GM19452 (cell line): ENCODE measurements around the gene OTUB2.

Experiments used
- ATAC-seq: cut with Tn5 transposase; IDR thresholded peaks from one replicate; pipeline ENCODE4 v1.9.1; 2021; ENCODE audit not compliant: unreplicated experiment

OTUB2 gene

GRCh38 chr14:94020267-94020666 is 5.9 kb upstream of the OTUB2 start:
- no peak for ATAC-seq

GRCh38 chr14:94021001-94021400 is 5.1 kb upstream of the OTUB2 start:
- no peak for ATAC-seq

GRCh38 chr14:94021416-94022157 is 4.6 kb upstream of the OTUB2 start:
- ATAC-seq: no peak

GRCh38 chr14:94022532-94023411 is 3.4 kb upstream of the OTUB2 start:
- ATAC-seq: no peak

GRCh38 chr14:94024549-94024948 is 1.6 kb upstream of the OTUB2 start:
- ATAC-seq: no peak

GRCh38 chr14:94025720-94026119 is 420 bp upstream of the OTUB2 start:
- no peak for ATAC-seq

GRCh38 chr14:94026889-94027469 is 839 bp downstream of the OTUB2 start:
- no peak for ATAC-seq

- no peak for ATAC-seq
Measured at GRCh38 chr14:94027566-94028449, 1.7 kb downstream of the OTUB2 start.

GRCh38 chr14:94028450-94028826 is 2.3 kb downstream of the OTUB2 start:
- ATAC-seq: no peak

- no peak for ATAC-seq
Measured at GRCh38 chr14:94029265-94029664, 3.1 kb downstream of the OTUB2 start.

GRCh38 chr14:94029671-94030203 is 3.6 kb downstream of the OTUB2 start:
- ATAC-seq: no peak

GRCh38 chr14:94030571-94030970 is 4.4 kb downstream of the OTUB2 start:
- ATAC-seq: no peak

GRCh38 chr14:94031161-94031882 is 5.2 kb downstream of the OTUB2 start:
- no peak for ATAC-seq

GRCh38 chr14:94031883-94032279 is 5.7 kb downstream of the OTUB2 start:
- ATAC-seq: no peak

GRCh38 chr14:94034886-94035285 is 8.7 kb downstream of the OTUB2 start:
- ATAC-seq: no peak

GRCh38 chr14:94036313-94037167 is 10.4 kb downstream of the OTUB2 start:
- ATAC-seq: peak; percentile 96

- no peak for ATAC-seq
Measured at GRCh38 chr14:94037954-94038353, 11.8 kb downstream of the OTUB2 start.

GRCh38 chr14:94038510-94038909 is 12.4 kb downstream of the OTUB2 start:
- ATAC-seq: no peak
